MM.1S (cell line): Measurements from ENCODE around the gene IFI44.
A peak's percentile ranks its signal among the peaks of the same experiment; 100 is the strongest.

Experiments used
- DNase-seq: peaks from one replicate; pipeline ENCODE4 v3.0.0-alpha.2; 2015
- H2AFZ ChIP-seq: fragments of 300-600 bp; sonication (generic); 2 replicates; pipeline ENCODE4 v1.6.0; 2016; ENCODE audit warnings: antibody characterized with exemption, low read length
- H3F3A ChIP-seq: fragments of 300-600 bp; sonication (generic); 2 replicates; pipeline ENCODE4 v1.6.1; 2016; ENCODE audit warnings: mild to moderate bottlenecking, antibody characterized with exemption, low read length, moderate library complexity, mixed read lengths; ENCODE audit not compliant: insufficient read depth
- H3K27ac ChIP-seq: fragments of 300-600 bp; sonication (generic); 2 replicates; pipeline ENCODE4 v1.5.1; 2016; ENCODE audit warnings: mild to moderate bottlenecking, low read length
- H3K27me3 ChIP-seq: fragments of 300-600 bp; sonication (generic); replicated peaks from 2 replicates; pipeline ENCODE4 v1.6.0; 2016; ENCODE audit warnings: low read length; ENCODE audit not compliant: insufficient read depth
- H3K36me3 ChIP-seq: fragments of 300-600 bp; sonication (generic); replicated peaks from 2 replicates; pipeline ENCODE4 v1.6.1; 2016; ENCODE audit warnings: mild to moderate bottlenecking, low read length, mixed read lengths; ENCODE audit not compliant: insufficient read depth
- H3K4me1 ChIP-seq: fragments of 300-600 bp; sonication (generic); 2 replicates; pipeline ENCODE4 v1.6.1; 2016; ENCODE audit warnings: low read length, mixed read lengths
- H3K4me2 ChIP-seq: fragments of 300-600 bp; sonication (generic); 2 replicates; pipeline ENCODE4 v1.6.0; 2016; ENCODE audit warnings: low read depth, low read length
- H3K4me3 ChIP-seq: fragments of 300-600 bp; sonication (generic); 2 replicates; pipeline ENCODE4 v1.5.1; 2016; ENCODE audit warnings: low read length, mixed read lengths
- H3K79me2 ChIP-seq: fragments of 300-600 bp; sonication (generic); 2 replicates; pipeline ENCODE4 v1.6.1; 2016; ENCODE audit warnings: mixed run types, low read length, mixed read lengths
- H3K9ac ChIP-seq: fragments of 300-600 bp; sonication (generic); 2 replicates; pipeline ENCODE4 v1.6.1; 2016; ENCODE audit warnings: low read length, mixed read lengths
- H3K9me2 ChIP-seq: fragments of 300-600 bp; sonication (generic); replicated peaks from 2 replicates; pipeline ENCODE4 v1.6.1; 2016; ENCODE audit warnings: mild to moderate bottlenecking, low read length, mixed read lengths; ENCODE audit not compliant: insufficient read depth
- H3K9me3 ChIP-seq: fragments of 300-600 bp; sonication (generic); replicated peaks from 2 replicates; pipeline ENCODE4 v1.6.1; 2016; ENCODE audit warnings: mild to moderate bottlenecking, low read length, mixed read lengths; ENCODE audit not compliant: insufficient read depth
- H4K20me1 ChIP-seq: fragments of 300-600 bp; sonication (generic); 2 replicates; pipeline ENCODE4 v1.6.1; 2016; ENCODE audit warnings: mild to moderate bottlenecking, low read length, moderate library complexity, mixed read lengths; ENCODE audit not compliant: insufficient read depth
- CTCF ChIP-seq: fragments of 300-600 bp; sonication (generic); IDR thresholded peaks from 2 replicates; pipeline ENCODE4 v1.5.1; 2016; ENCODE audit warnings: antibody characterized with exemption, low read length, mixed read lengths
- EZH2 ChIP-seq: fragments of 300-600 bp; sonication (generic); optimal IDR thresholded peaks from 2 replicates; pipeline ENCODE3; 2017; ENCODE audit warnings: low read depth, mild to moderate bottlenecking, antibody characterized with exemption, low read length, mixed read lengths
- EZH2phosphoT487 ChIP-seq: fragments of 300-600 bp; sonication (generic); IDR thresholded peaks from 2 replicates; pipeline ENCODE4 v1.6.1; 2018; ENCODE audit warnings: antibody characterized with exemption, low read length

Gene IFI44

DNA sequence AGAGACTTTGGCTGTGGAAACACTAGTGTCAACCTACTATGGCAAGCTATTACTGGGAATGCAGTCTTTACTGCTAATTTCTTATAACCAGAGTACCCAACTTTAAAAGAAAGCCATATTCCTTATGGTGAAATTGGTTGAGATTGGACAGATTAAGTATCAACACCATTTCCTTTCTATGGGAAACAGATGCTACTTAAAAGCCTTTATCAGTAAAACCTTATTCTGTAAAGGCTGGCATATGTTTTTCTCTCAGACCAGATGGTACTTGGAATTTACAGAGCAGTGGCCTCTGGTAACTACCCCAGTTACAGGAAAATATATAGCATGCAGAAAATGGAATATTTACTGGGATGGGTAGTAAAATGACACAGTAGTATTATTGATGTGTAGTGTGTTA lies 18.8 kb downstream of the IFI44 start:
- Histone ChIP-seq H4K20me1 (no peaks in the 10 kb centered on the region), H3K27me3 (no peaks in the 10 kb centered on the region), H3K27ac (no peak overlapping the region), H3K9ac (no peak overlapping the region), H3K4me2 (no peak overlapping the region), H3K4me1 (no peaks in the 10 kb centered on the region), H3K36me3 (no peaks in the 10 kb centered on the region), H3K79me2 (no peaks in the 10 kb centered on the region), H2AFZ (no peak overlapping the region), H3F3A (no peaks in the 10 kb centered on the region), H3K9me2 (no peaks in the 10 kb centered on the region), H3K9me3 (no peaks in the 10 kb centered on the region), H3K4me3 (no peak overlapping the region)
- DNase-seq = no peak
- no peak for TF ChIP-seq EZH2phosphoT487
- no peak for TF ChIP-seq EZH2
- no peak for TF ChIP-seq CTCF

- Histone ChIP-seq H2AFZ (no peak overlapping the region), H3K27ac (no peak overlapping the region), H3K36me3 (no peaks in the 10 kb centered on the region), H3K9me2 (no peaks in the 10 kb centered on the region), H3K27me3 (no peaks in the 10 kb centered on the region), H3K79me2 (no peaks in the 10 kb centered on the region), H3K4me1 (no peaks in the 10 kb centered on the region), H3K4me3 (no peak overlapping the region), H4K20me1 (no peaks in the 10 kb centered on the region), H3K9ac (no peak overlapping the region), H3K9me3 (no peaks in the 10 kb centered on the region), H3K4me2 (no peak overlapping the region), H3F3A (no peaks in the 10 kb centered on the region)
- DNase-seq = no peak
- TF ChIP-seq CTCF (no peak), EZH2 (no peak), EZH2phosphoT487 (no peak)
Measured at GRCh38 chr1:78672428-78672827, 22.8 kb downstream of the IFI44 start.

- H2AFZ ChIP-seq = no peak overlapping the region
- no peak for DNase-seq
- H3K4me1 ChIP-seq = peaks cover 5% of the 10 kb centered on the region; the same call in 1 of the 2 replicates
Measured at GRCh38 chr1:78673120-78673519, 23.5 kb downstream of the IFI44 start.

More at GRCh38 chr1:78673120-78673519, 23.5 kb downstream of the IFI44 start:
- TF ChIP-seq CTCF = peak; percentile 36
- no peak for TF ChIP-seq EZH2
- no peak for TF ChIP-seq EZH2phosphoT487
- H3K27me3 ChIP-seq = no peaks in the 10 kb centered on the region
- no peaks in the 10 kb centered on the region for H3K9me2 ChIP-seq
- H4K20me1 ChIP-seq = no peaks in the 10 kb centered on the region
- no peak overlapping the region for H3K4me2 ChIP-seq
- no peak overlapping the region for H3K27ac ChIP-seq
- no peak overlapping the region for H3K4me3 ChIP-seq
- no peaks in the 10 kb centered on the region for H3F3A ChIP-seq
- no peak overlapping the region for H3K9ac ChIP-seq
- no peaks in the 10 kb centered on the region for H3K9me3 ChIP-seq
- no peaks in the 10 kb centered on the region for H3K36me3 ChIP-seq
- no peaks in the 10 kb centered on the region for H3K79me2 ChIP-seq
